Suprapubic skin (tissue), 4 donors: ENCODE results near the gene CDK19. TPM values are rescaled to one million over a fixed set of nuclear protein-coding genes. Genes with fewer than 3 reads are reported as not detected.
"Not testable (repeated sequence)": the region's sequence is repeated elsewhere in the genome, so short reads cannot be mapped to it uniquely, and the experiment has no call there.

Source experiments
- DNase-seq, 2 donors: peaks; one replicate each; pipeline ENCODE4 v3.0.0-alpha.2; 2019; ENCODE audit warnings: low spot score in 2 of 2
- H3K27ac ChIP-seq: fragments of 200-600 bp; sonication (generic); one replicate; pipeline ENCODE4 v1.5.1; 2019
- H3K27me3 ChIP-seq: fragments of 200-600 bp; sonication (generic); one replicate; pipeline ENCODE4 v1.5.1; 2019
- H3K36me3 ChIP-seq: fragments of 200-600 bp; sonication (generic); one replicate; pipeline ENCODE4 v1.5.1; 2019
- H3K4me1 ChIP-seq: fragments of 200-600 bp; sonication (generic); one replicate; pipeline ENCODE4 v1.5.1; 2019
- H3K4me3 ChIP-seq: fragments of 200-600 bp; sonication (generic); one replicate; pipeline ENCODE4 v1.5.1; 2019; ENCODE audit warnings: mild to moderate bottlenecking
- H3K9me3 ChIP-seq: fragments of 200-600 bp; sonication (generic); one replicate; pipeline ENCODE4 v1.5.1; 2019
- CTCF ChIP-seq, 2 donors: fragments of 200-600 bp in 1 of 2; fragments of 450-650 bp in 1 of 2; sonication (generic) in 1 of 2; IDR thresholded peaks; one replicate each; pipeline ENCODE4 v1.5.1; 2016 to 2019; ENCODE audit warnings: antibody characterized with exemption in 2 of 2, mild to moderate bottlenecking in 1 of 2, moderate library complexity in 1 of 2
- EP300 ChIP-seq: sonication (generic); formaldehyde crosslinking; IDR thresholded peaks from one replicate; pipeline ENCODE4 v1.6.1; 2017; ENCODE audit warnings: antibody characterized with exemption
- POLR2A ChIP-seq, 2 donors: fragments of 450-650 bp; IDR thresholded peaks; one replicate each; pipeline ENCODE4 v1.6.1; 2017; ENCODE audit warnings: antibody characterized with exemption in 2 of 2, mild to moderate bottlenecking in 2 of 2, moderate library complexity in 2 of 2
- POLR2AphosphoS5 ChIP-seq, 3 donors: sonication (generic); formaldehyde crosslinking; IDR thresholded peaks; one replicate each; pipeline ENCODE4 v1.6.1; 2017; ENCODE audit warnings: antibody characterized with exemption in 3 of 3
- WGBS: methylation state at CpG from one replicate; pipeline ENCODE4 v1.1.5; 2018; 5-methylcytosine and 5-hydroxymethylcytosine counted together
- total RNA-seq, 4 donors: library from RNA; depleted of rRNA; stranded (reverse); fragments of >200 nt; gene quantifications; one replicate each; pipeline ENCODE4 v1.1.0, GENCODE V29; 2016

Gene CDK19
- total RNA-seq, 4 donors from 2014 or later, result 14.1 to 20.6 (median 19.4) TPM

- Histone ChIP-seq H3K9me3 (no peaks in the 10 kb centered on the region), H3K27ac (no peak overlapping the region), H3K4me1 (peaks cover 8% of the 10 kb centered on the region), H3K4me3 (no peak overlapping the region), H3K27me3 (no peaks in the 10 kb centered on the region), H3K36me3 (no peaks in the 10 kb centered on the region)
- WGBS, result 61% methylated on average over 3 of the region's 3 CpGs
- no peak for DNase-seq
- no peak for TF ChIP-seq EP300
- TF ChIP-seq POLR2A (IDR thresholded peaks at IDR 0.05), result no peak
- TF ChIP-seq CTCF (IDR thresholded peaks at IDR 0.05), result no peak
- TF ChIP-seq POLR2AphosphoS5 (IDR thresholded peaks at IDR 0.05), result no peak
These were observed 59.8 kb downstream of the CDK19 start for GRCh38 chr6:110755411-110755834.

DNA sequence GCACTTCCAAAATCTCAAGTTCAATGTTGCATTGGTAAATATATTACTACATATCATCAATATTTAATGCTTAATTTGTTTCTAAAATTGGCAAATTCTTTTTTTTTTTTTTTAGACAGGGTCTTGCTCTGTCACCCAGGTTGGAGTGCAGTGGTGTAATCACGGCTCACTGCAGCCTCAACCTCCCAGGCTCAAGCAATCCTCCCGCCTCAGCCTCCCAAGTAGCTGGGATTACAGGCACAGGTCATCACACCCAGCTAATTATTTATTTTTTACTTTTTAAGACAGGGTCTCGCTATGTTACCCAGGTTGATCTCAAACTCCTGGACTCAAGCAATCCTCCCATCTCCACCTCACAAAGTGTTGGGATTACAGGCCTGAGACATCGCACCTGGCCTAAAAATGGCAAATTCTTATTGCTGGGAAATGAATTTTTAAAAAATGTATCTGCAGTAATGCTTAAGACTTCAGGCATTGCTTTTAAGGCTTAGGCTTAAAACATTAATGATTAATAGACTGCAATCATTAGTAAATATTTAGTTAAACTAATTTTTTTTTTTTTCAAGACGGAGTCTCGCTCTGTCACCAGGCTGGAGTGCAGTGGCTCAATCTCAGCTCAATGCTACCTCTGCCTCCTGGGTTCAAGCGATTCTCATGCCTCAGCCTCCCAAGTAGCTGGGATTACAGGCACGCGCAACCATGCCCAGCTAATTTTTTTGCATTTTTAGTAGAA is 61.2 kb downstream of the CDK19 start:
- H3K36me3 ChIP-seq, H3K9me3 ChIP-seq, H3K4me3 ChIP-seq, H3K27ac ChIP-seq, DNase-seq, H3K27me3 ChIP-seq, H3K4me1 ChIP-seq: not testable (repeated sequence)
- WGBS, result 95% methylated on average over 9 of the region's 9 CpGs

DNA sequence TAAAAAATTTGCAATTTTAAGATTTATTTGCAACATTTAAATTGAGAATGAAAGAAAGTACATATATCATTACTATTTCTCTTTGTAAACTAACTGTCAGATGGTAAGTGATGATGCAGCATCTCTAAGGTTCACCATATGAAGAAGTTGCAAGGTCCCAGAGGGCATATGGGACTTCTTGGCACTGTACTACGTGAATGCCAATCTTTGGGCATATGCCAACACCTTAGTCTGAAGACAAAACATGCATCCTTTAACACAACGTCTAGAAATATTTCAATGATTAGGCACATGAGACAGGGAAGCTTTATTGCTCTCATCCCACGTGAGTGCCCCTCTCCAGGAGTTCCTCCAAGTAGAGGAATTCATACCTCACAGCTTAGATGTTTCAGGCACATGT is 66.8 kb downstream of the CDK19 start:
- Histone ChIP-seq H3K27ac (no peak overlapping the region), H3K4me1 (no peaks in the 10 kb centered on the region), H3K27me3 (no peaks in the 10 kb centered on the region), H3K9me3 (no peaks in the 10 kb centered on the region), H3K4me3 (no peak overlapping the region), H3K36me3 (no peaks in the 10 kb centered on the region)
- TF ChIP-seq EP300 (no peak), CTCF (IDR thresholded peaks at IDR 0.05) (no peak), POLR2A (IDR thresholded peaks at IDR 0.05) (no peak), POLR2AphosphoS5 (IDR thresholded peaks at IDR 0.05) (no peak)
- WGBS, result 23% methylated on average over 3 of the region's 3 CpGs
- DNase-seq, result no peak

GRCh38 chr6:110746680-110747079 is 68.6 kb downstream of the CDK19 start:
- no peaks in the 10 kb centered on the region for H3K27me3 ChIP-seq
- H3K4me1 ChIP-seq, result no peaks in the 10 kb centered on the region
- H3K27ac ChIP-seq, result no peak overlapping the region
- DNase-seq, result no peak
- H3K4me3 ChIP-seq, result no peak overlapping the region
- no peak for TF ChIP-seq POLR2AphosphoS5 (IDR thresholded peaks at IDR 0.05)
- TF ChIP-seq CTCF (IDR thresholded peaks at IDR 0.05), result no peak
- TF ChIP-seq EP300, result no peak
- no peak for TF ChIP-seq POLR2A (IDR thresholded peaks at IDR 0.05)
- H3K36me3 ChIP-seq, result peaks cover 6% of the 10 kb centered on the region
- H3K9me3 ChIP-seq, result peaks cover 8% of the 10 kb centered on the region
- 82% methylated on average over 1 of the region's 1 CpG for WGBS

GRCh38 chr6:110744991-110745390 is 70.3 kb downstream of the CDK19 start:
- Histone ChIP-seq H3K4me3 (no peak overlapping the region), H3K36me3 (peaks cover 10% of the 10 kb centered on the region), H3K27me3 (no peaks in the 10 kb centered on the region), H3K4me1 (no peaks in the 10 kb centered on the region), H3K9me3 (peaks cover 8% of the 10 kb centered on the region), H3K27ac (no peak overlapping the region)
- no peak for DNase-seq
- WGBS, result 95% methylated on average over 1 of the region's 1 CpG
- no peak for TF ChIP-seq POLR2A (IDR thresholded peaks at IDR 0.05)
- no peak for TF ChIP-seq CTCF (IDR thresholded peaks at IDR 0.05)
- TF ChIP-seq EP300, result no peak
- TF ChIP-seq POLR2AphosphoS5 (IDR thresholded peaks at IDR 0.05), result no peak

GRCh38 chr6:110742552-110742951 is 72.7 kb downstream of the CDK19 start:
- not testable (repeated sequence) for H3K4me3 ChIP-seq, H3K36me3 ChIP-seq, DNase-seq, H3K27ac ChIP-seq, H3K27me3 ChIP-seq, H3K4me1 ChIP-seq, H3K9me3 ChIP-seq
- WGBS, result 93% methylated on average over 9 of the region's 9 CpGs
